Activated CD4-positive, alpha-beta T cell treated with anti-CD3 and anti-CD28 coated beads, Interleukin-2, Interleukin-6, amounts not matched to agents 100 ng/mL and 50 ng/mL, durations not matched to agents 16 hours and 8 hours (primary cell): Measurements from ENCODE around the gene NUTM2A.
"Not testable (repeated sequence)": the region's sequence is repeated elsewhere in the genome, so short reads cannot be mapped to it uniquely, and the experiment has no call there.

Experiments used
- DNase-seq: peaks from one replicate; pipeline ENCODE4 v3.0.0-alpha.2; 2020

Gene NUTM2A

DNA sequence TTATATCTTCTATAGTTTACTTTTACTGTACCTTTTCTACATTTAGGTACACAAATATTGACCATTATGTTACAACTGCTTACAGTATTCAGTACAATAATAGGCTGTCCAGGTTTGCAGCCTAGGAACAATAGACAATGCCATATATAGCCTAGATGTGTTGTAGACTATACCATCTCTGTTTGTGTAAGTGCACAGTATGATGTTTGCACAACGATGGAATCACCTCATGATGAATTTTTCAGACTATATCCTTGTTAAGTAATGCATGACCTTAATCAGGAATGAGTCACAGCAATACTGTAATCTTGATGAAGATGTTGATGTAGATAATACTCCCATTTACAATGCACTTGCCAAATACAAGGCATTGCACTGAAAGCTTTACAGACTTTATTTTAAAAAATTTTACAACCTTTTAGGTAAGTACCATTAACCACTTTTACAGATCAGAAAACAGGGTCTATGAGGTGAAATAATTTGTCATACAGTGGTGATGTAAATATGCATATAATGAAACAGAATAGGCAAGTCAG lies 23.6 kb downstream of the NUTM2A start:
- not testable (repeated sequence) for DNase-seq

GRCh38 chr10:87280749-87281392 lies 55.6 kb downstream of the NUTM2A start:
- DNase-seq, result not testable (repeated sequence)
